Medulla oblongata (tissue), 1 donor: ENCODE measurements around the gene C2orf49.
A peak's percentile ranks its signal among the peaks of the same experiment; 100 is the strongest.

ENCODE experiments used
- DNase-seq: peaks from one replicate; pipeline ENCODE4 v3.0.0-alpha.2; 2015; ENCODE audit errors: extremely low spot score

Gene C2orf49

GRCh38 chr2:105337122-105338019 is at the start of gene C2orf49:
Gene C2orf49 (plus strand): TSS chr2:105337540. CDS start chr2:105337588, 48 bp downstream.
- DNase-seq: peak; percentile 91

- DNase-seq: peak; percentile 10
Measured at GRCh38 chr2:105287692-105288091, 49.6 kb upstream of the C2orf49 start.

DNA sequence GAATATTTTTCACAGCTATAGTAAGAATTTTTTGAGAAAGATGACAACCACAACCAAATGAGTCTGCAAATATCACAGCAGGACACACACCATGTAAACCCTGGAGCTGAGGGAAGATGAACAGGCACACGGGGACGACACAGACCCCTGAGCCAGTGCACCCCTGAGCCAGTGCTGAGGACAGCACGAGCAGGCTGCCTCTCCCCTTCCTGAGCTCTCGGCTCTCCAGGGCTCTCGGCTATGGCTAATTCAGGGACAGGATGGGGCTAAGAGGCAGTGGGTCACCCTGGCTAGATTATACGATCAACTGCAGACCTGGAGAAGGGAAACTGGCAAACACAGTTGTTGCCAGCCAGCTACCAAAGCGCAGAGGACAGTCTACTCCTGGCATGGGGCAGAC is 49.2 kb upstream of the C2orf49 start:
- no peak for DNase-seq

DNA sequence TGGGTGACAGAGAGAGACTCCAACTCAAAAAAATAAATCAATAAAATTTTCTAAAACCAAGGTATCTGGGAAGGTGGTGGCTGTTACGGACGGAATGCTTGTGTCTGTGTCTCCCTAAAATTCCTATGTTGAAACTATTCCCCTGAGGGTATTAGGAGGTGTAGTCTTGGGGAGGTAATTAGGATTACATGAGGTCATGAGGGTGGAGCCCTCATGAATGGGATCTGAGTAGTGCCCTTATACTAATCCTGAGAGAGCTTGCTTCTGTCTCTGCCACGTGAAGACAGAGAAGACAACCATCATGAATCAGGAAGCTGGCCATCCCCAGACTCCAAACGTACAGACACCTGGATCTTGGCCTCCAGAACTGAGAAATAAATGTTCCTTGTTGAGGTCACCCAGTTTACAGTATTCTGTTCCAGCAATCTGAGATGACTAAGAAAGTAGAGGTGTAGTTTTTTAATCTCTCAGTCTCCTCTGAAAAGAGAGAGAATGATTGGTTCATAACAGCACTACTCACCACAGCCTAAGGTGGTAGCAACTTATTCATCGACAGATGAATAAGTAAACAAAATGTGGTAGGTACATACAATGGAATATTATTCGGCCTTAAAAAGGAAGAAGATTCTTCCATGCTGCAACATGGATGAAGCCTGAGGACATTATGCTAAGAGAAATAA is 46.2 kb upstream of the C2orf49 start:
- no peak for DNase-seq

GRCh38 chr2:105291981-105292380 is 45.4 kb upstream of the C2orf49 start:
- no peak for DNase-seq

- no peak for DNase-seq
Measured at GRCh38 chr2:105294046-105294445, 43.3 kb upstream of the C2orf49 start.

- DNase-seq: peak; percentile 90
Measured at GRCh38 chr2:105294844-105295481, 42.4 kb upstream of the C2orf49 start.

DNA sequence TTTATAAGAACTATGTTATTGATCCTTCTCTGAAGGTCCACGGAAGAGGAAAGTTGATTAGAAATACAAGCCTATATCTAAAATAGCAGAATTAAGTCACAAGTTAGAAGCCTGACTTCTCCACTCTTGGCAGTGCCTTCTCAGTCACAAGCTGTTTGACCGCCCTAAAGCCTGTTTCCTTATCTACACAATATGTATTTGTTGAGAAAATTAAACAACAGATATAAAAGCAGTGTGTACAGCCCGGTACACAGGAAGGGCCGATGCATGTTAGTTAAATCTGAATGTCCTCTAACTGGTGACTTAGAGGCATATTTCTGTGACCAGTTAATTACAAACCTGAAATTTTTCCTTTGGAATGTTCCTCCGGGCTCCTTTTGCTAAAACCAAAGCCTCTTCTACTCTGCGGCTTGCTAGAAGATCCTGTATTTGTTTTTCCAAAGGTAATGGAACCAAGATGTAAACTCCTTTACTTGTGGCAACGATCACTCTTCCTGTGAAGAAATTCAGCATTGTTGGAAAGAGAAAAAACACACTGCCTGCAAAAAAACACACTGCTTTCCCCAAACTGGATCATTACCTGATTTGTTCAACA is 41.2 kb upstream of the C2orf49 start:
- no peak for DNase-seq

GRCh38 chr2:105297216-105297615 is 40.1 kb upstream of the C2orf49 start:
- DNase-seq: no peak

DNA sequence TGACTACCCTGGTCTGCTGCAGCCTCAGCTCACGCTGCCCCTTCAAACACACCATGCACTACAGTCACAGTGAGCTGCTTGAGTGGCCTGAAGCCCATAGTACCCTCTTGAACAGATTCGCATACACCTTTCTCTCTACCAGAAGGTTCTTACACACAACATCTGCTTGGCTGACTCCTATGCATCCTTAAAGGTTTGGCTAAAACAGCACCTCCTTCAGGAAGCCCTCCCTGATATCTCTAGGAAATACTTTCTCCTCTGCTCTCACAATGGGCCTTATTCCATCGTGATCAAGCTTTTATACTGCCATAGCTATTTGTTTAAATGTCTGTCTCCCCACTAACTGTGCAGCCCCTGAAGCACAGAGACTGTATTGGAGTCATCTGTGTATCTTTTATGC is 39.3 kb upstream of the C2orf49 start:
- no peak for DNase-seq

DNA sequence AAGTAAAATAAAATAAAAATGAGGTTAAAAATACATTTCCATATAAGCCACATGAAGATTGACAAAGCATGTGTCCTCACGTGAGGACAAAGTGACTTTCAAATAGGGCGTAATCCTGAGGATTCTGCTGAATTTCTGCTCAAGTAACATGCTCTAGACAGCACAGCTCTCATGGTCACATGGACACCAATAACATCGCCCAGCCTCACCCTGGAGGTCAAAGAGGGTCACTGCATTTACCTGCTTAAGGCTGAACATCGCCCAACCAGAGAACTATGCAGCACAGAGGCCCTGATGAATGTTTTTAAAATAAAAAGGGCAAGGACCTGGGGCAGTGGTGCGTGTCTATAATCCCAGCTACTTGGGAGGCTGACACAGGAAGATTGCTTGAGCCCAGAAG is 38.0 kb upstream of the C2orf49 start:
- no peak for DNase-seq

DNA sequence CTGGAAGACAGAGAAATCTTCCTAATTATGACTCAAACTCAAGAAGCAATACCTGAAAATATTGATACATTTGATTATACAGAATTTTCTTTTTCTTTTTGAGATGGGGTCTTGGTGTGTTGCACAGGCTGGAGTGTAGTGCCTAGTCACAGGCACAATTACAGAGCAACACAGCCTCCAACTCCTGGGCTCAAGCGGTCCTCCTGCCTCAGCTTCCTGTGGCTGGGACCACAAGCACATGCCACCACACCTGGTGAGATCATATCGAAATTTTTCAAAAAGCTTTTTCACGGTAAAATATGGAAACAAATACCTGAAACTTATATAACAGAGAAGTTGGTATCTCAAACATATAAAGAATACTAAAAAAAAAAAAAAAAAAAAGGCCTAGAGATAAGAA is 35.7 kb upstream of the C2orf49 start:
- no peak for DNase-seq

- DNase-seq: no peak
Measured at GRCh38 chr2:105307146-105307545, 30.2 kb upstream of the C2orf49 start.

DNA sequence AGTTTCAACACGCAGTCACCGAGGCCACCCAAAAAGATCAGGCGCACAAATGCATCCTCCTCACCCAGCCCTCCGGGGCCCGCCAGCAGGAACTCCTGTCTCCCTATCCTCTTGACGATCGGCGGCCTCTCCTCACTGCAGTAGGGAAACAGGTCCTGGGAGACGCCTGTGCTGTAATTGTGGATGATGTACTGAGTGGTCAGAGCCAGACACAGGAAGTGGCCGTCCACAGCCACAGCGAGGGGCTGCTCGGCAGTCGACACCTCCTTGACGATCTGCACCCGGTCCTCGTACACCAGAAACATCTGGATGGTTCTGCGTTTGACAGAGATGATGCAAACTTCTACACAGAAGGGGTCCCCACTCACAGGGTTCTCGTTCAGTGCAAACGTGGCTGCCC is 29.8 kb upstream of the C2orf49 start:
- no peak for DNase-seq

- no peak for DNase-seq
Measured at GRCh38 chr2:105307962-105308361, 29.4 kb upstream of the C2orf49 start.

- peak; percentile 51 for DNase-seq
Measured at GRCh38 chr2:105308382-105309146, 28.8 kb upstream of the C2orf49 start.

- DNase-seq: peak; percentile 79
Measured at GRCh38 chr2:105309147-105309545, 28.2 kb upstream of the C2orf49 start.

- no peak for DNase-seq
Measured at GRCh38 chr2:105313877-105314276, 23.5 kb upstream of the C2orf49 start.

DNA sequence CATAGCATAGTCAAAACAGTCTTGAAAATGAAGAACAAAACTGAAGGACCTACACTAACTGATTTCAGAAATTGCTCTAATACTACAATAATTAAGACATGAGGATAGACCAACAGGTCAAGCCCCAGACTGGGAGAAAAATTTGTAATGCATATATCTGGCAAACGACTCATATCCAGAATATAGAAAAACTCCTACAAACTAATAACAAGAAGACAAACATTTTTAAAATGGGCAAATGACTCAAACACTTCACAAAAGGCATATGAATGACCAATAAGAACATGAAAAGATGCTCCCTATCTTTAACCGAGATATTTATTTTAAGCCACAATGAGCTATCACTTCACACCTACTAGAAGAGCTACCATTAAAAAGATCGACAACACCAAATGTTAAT is 22.0 kb upstream of the C2orf49 start:
- no peak for DNase-seq

- DNase-seq: no peak
Measured at GRCh38 chr2:105317937-105318336, 19.4 kb upstream of the C2orf49 start.

GRCh38 chr2:105320651-105321215 is 16.6 kb upstream of the C2orf49 start:
- DNase-seq: no peak
